ENCODE data around the gene ST7. TPM values are rescaled to one million over a fixed set of nuclear protein-coding genes. Genes with fewer than 3 reads are reported as not detected.

ST7 gene
- total RNA-seq, 2 experiments from 2014 or later: 9.6 to 10.7 TPM

DNA sequence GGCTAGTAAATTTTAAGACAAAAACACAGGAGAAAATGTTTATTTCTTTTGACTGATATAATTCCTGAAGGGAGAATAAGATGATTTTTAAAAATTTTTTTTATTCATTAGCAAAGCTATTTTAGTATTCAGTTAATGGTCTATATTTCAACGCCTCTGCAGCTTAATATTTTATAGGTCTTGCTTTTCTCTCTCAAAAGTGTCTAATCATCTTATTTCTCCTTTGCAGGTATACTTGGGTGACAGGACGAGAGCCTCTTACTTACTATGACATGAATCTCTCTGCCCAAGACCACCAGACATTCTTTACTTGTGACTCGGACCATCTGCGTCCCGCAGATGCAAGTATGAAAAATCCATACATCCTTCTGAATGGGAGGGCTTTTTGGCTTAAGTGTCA is 177.0 kb downstream of the ST7 start:
- no peaks in the 10 kb centered on the region for H3K9me2 ChIP-seq (ENCODE audit: insufficient read depth, low read length)
- H3K36me3 ChIP-seq (ENCODE audit: insufficient read depth, low read length): no peaks in the 10 kb centered on the region
- ChIA-PET CTCF (ENCODE audit: unreplicated experiment) (no interaction called here), POLR2A (interaction anchor here (0.6 to 1.5 kb wide), 2 partner anchors 11 to 134 kb away, joined by 3 read pairs; no protein-coding TSS in a partner anchor)
- TF ChIP-seq EZH2phosphoT487 (IDR thresholded peaks at IDR 0.05; ENCODE audit: borderline replicate concordance, low read depth, low read length) (no peak), CTCF (conservative IDR thresholded peaks at IDR 0.05; ENCODE audit: low read length) (no peak)
- no peak overlapping the region for H3K4me2 ChIP-seq (ENCODE audit: low read length)
- intact Hi-C loops (cut with micrococcal nuclease; ENCODE audit: unreplicated experiment): loop anchor here (5.0 kb wide), 1 partner anchor 183 kb away; no protein-coding TSS in a partner anchor
- no peaks in the 10 kb centered on the region for H3K4me1 ChIP-seq (ENCODE audit: insufficient read depth, low read length, poor library complexity, severe bottlenecking)
- H3K9me3 ChIP-seq (ENCODE audit: low read length): no peaks in the 10 kb centered on the region
- H2AFZ ChIP-seq (ENCODE audit: low read length): no peak overlapping the region
- BruUV-seq (replicated peaks): no TSS peak
- H3K27ac ChIP-seq (ENCODE audit: low read depth, low read length, poor library complexity, severe bottlenecking): no peak overlapping the region
- H4K20me1 ChIP-seq (ENCODE audit: insufficient read depth, low read length): peaks cover 11% of the 10 kb centered on the region; the same call in 1 of the 2 replicates
- no peak for DNase-seq (ENCODE audit: low spot score)
- no peak overlapping the region for H3K4me3 ChIP-seq (ENCODE audit: low read depth, low read length, poor library complexity, severe bottlenecking)
- no peaks in the 10 kb centered on the region for H3K79me2 ChIP-seq (ENCODE audit: insufficient read depth, low read depth, low read length)

DNA sequence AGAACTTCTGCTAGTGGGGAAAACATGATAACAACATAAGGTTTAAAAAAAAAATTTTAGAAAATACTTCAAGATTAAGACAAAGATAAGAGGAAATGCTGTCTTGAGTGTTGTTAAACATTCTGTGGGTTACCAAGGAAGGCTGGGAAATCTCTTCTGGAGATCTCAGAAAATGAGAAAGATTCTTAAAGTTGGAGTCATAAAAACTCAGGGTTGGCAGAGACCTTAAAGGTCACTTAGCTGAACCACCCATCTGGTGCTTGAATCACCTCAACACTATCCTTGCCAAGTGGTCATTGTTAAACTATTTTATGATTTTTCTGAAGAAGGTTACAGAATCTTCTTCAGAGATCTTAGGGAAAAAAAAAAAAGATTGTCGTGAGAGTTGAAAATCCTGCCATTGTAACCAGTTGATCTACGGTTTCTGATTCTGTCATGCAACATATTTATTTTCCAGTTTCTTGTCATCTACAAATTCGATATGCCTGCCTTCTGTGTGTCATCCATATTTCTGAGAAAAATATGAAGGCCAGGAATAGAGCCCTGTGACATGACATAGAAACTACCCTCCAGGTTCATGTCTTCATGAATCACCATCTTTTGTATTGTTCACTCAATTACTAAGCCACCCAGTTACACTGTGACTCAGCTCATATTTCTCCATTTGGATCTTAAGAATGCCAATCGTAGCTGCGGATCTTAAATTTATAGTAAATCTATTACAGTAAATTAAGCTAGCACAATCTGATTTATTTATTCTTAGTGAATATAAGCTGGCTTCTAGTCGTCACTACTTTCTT is 179.2 kb downstream of the ST7 start:
- Histone ChIP-seq H2AFZ (ENCODE audit: low read length) (no peak overlapping the region), H3K9me2 (ENCODE audit: insufficient read depth, low read length) (no peaks in the 10 kb centered on the region), H3K27ac (ENCODE audit: low read depth, low read length, poor library complexity, severe bottlenecking) (no peak overlapping the region), H3K36me3 (ENCODE audit: insufficient read depth, low read length) (no peaks in the 10 kb centered on the region), H3K4me2 (ENCODE audit: low read length) (no peak overlapping the region), H3K9me3 (ENCODE audit: low read length) (no peaks in the 10 kb centered on the region), H3K4me3 (ENCODE audit: low read depth, low read length, poor library complexity, severe bottlenecking) (no peak overlapping the region), H3K4me1 (ENCODE audit: insufficient read depth, low read length, poor library complexity, severe bottlenecking) (no peaks in the 10 kb centered on the region), H4K20me1 (ENCODE audit: insufficient read depth, low read length) (0 out of 2 replicates have a peak, but pooled peaks cover 6% of the 10 kb centered on the region), H3K79me2 (ENCODE audit: insufficient read depth, low read depth, low read length) (no peaks in the 10 kb centered on the region)
- BruUV-seq (replicated peaks): no TSS peak
- no peak for DNase-seq (ENCODE audit: low spot score)
- intact Hi-C loops (cut with micrococcal nuclease; ENCODE audit: unreplicated experiment): loop anchor here (5.0 kb wide), 1 partner anchor 185 kb away; no protein-coding TSS in a partner anchor
- ChIA-PET POLR2A (interaction anchor here (0.6 kb wide), 1 partner anchor 220 kb away, joined by 3 read pairs; no protein-coding TSS in a partner anchor), CTCF (ENCODE audit: unreplicated experiment) (no interaction called here)
- no peak for TF ChIP-seq EZH2phosphoT487 (IDR thresholded peaks at IDR 0.05; ENCODE audit: borderline replicate concordance, low read depth, low read length)
- TF ChIP-seq CTCF (conservative IDR thresholded peaks at IDR 0.05; ENCODE audit: low read length): no peak

DNA sequence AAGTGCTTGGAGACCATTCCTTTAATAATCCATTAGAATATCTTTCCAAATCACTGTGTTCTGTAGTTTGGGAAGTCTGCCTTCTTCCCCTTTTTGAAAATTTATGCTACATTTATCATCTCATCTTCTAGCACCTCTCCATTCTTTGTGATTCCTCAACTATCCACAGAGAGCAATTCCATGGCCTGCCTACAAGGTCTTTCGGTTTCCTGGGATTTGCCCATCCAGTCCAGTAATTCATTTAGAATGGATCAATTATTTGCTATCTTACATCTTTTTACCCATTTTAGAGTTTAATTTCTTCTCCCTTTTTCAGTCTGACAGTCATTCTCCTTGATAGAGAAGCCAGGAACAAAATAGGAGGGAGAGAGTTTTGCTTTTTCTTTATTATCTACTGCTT is 179.8 kb downstream of the ST7 start:
- H2AFZ ChIP-seq (ENCODE audit: low read length): no peak overlapping the region
- intact Hi-C loops (cut with micrococcal nuclease; ENCODE audit: unreplicated experiment): loop anchor here (5.0 kb wide), 1 partner anchor 186 kb away; no protein-coding TSS in a partner anchor
- H3K9me3 ChIP-seq (ENCODE audit: low read length): no peaks in the 10 kb centered on the region
- POLR2A ChIA-PET: interaction anchor here (0.6 kb wide), 1 partner anchor 221 kb away, joined by 3 read pairs; no protein-coding TSS in a partner anchor
- TF ChIP-seq EZH2phosphoT487 (IDR thresholded peaks at IDR 0.05; ENCODE audit: borderline replicate concordance, low read depth, low read length) (no peak), CTCF (conservative IDR thresholded peaks at IDR 0.05; ENCODE audit: low read length) (no peak)
- CTCF ChIA-PET (ENCODE audit: unreplicated experiment): no interaction called here
- no peaks in the 10 kb centered on the region for H3K79me2 ChIP-seq (ENCODE audit: insufficient read depth, low read depth, low read length)
- H3K27ac ChIP-seq (ENCODE audit: low read depth, low read length, poor library complexity, severe bottlenecking): no peak overlapping the region
- no peak overlapping the region for H3K4me2 ChIP-seq (ENCODE audit: low read length)
- no peak for DNase-seq (ENCODE audit: low spot score)
- H3K9me2 ChIP-seq (ENCODE audit: insufficient read depth, low read length): no peaks in the 10 kb centered on the region
- H3K4me3 ChIP-seq (ENCODE audit: low read depth, low read length, poor library complexity, severe bottlenecking): no peak overlapping the region
- no peaks in the 10 kb centered on the region for H3K36me3 ChIP-seq (ENCODE audit: insufficient read depth, low read length)
- no TSS peak for BruUV-seq (replicated peaks)
- 0 out of 2 replicates have a peak, but pooled peaks cover 6% of the 10 kb centered on the region for H4K20me1 ChIP-seq (ENCODE audit: insufficient read depth, low read length)
- H3K4me1 ChIP-seq (ENCODE audit: insufficient read depth, low read length, poor library complexity, severe bottlenecking): no peaks in the 10 kb centered on the region

Measured in OCI-LY7 (cell line).